ENCODE measurements around the gene CA11. TPM values are rescaled to one million over a fixed set of nuclear protein-coding genes. Genes with fewer than 3 reads are reported as not detected.
A peak's percentile ranks its signal among the peaks of the same experiment; 100 is the strongest.
"Not testable (repeated sequence)": the region's sequence is repeated elsewhere in the genome, so short reads cannot be mapped to it uniquely, and the experiment has no call there.

CA11 gene
- total RNA-seq = 2.4 TPM

- Histone ChIP-seq H3K4me3 (ENCODE audit: low read length) (peak within 1 kb of the TSS; percentile 49), H3K9me3 (ENCODE audit: low read depth, low read length) (no peaks in the 10 kb centered on the region), H3K27me3 (ENCODE audit: insufficient read depth, low read length) (no peaks in the 10 kb centered on the region), H3K4me1 (ENCODE audit: insufficient read depth, low read length) (peaks cover 42% of the 10 kb centered on the region)
These were observed at the start of gene CA11 for GRCh38 chr19:48646001-48646721. TSS of gene CA11 (minus strand) at chr19:48646187. CDS start at chr19:48645632, 555 bp downstream.

GRCh38 chr19:48693629-48694028, 47.6 kb upstream of the CA11 start:
- H3K27me3 ChIP-seq (ENCODE audit: insufficient read depth, low read length) = peaks cover 14% of the 10 kb centered on the region
- not testable (repeated sequence) for H3K4me1 ChIP-seq (ENCODE audit: insufficient read depth, low read length); H3K9me3 ChIP-seq (ENCODE audit: low read depth, low read length)

DNA sequence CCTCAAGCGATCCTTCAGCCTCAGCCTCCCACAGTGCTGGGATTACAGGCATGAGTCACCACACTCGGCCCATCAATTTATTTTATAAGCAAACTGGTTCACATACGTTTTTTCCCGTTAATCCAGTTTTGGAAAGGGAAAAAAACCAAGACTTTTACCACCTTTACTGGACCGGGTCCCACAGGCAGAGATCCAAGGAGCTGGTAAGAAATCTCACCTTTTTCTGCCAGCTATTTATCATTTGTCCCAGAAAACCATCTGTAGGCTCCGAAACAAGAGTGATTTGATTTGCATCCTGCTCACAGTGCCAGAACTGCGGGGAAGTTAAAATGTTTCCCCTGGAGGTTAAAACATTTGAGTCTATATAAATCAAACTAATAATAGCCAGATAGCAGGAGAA, 43.5 kb upstream of the CA11 start:
- no peaks in the 10 kb centered on the region for H3K4me1 ChIP-seq (ENCODE audit: insufficient read depth, low read length)
- H3K9me3 ChIP-seq (ENCODE audit: low read depth, low read length) = no peaks in the 10 kb centered on the region
- H3K4me3 ChIP-seq (ENCODE audit: low read length) = no peak overlapping the region
- no peaks in the 10 kb centered on the region for H3K27me3 ChIP-seq (ENCODE audit: insufficient read depth, low read length)

More at GRCh38 chr19:48693629-48694028, 47.6 kb upstream of the CA11 start:
- H3K4me3 ChIP-seq (ENCODE audit: low read length) = not testable (repeated sequence)

DNA sequence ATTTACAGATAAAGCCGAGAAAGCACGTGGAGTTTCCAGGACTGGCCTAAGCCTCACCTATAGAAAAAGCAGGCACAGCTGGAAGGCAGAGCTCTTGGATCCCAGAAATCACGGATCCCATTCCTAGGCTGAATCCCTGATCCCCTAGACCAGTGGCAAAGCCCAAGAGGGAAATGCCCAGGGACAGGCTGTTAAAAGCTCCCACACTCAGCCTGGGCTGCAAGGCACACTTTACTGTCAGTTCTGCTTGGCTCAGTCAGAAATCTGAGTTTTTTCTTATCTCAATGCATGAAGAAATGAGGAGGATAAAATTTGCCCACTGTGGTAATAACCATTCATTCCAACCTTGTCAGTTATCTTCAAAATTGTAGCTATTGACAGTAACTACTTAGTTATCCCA, 41.8 kb upstream of the CA11 start:
- H3K4me1 ChIP-seq (ENCODE audit: insufficient read depth, low read length) = no peaks in the 10 kb centered on the region
- no peaks in the 10 kb centered on the region for H3K9me3 ChIP-seq (ENCODE audit: low read depth, low read length)
- H3K4me3 ChIP-seq (ENCODE audit: low read length) = no peak overlapping the region
- H3K27me3 ChIP-seq (ENCODE audit: insufficient read depth, low read length) = no peaks in the 10 kb centered on the region

DNA sequence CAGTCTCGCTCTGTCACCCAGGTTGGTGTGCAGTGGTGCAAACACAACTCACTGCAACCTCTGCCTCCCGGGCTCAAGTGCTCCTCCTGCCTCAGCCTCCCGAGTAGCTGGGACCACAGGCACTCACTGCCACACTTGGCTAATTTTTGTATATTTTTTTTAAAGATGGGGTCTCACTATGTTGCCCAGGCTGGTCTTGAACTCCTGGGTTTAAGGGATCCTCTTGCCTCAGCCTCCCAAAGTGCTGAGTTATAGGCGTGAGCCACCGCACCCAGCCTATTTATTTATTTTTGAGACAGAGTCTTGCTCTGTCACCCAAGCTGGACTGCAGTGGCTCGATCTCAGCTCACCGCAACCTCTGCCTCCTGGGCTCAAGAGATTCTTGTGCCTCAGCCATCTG, 40.6 kb upstream of the CA11 start:
- H3K4me3 ChIP-seq (ENCODE audit: low read length); H3K27me3 ChIP-seq (ENCODE audit: insufficient read depth, low read length); H3K9me3 ChIP-seq (ENCODE audit: low read depth, low read length); H3K4me1 ChIP-seq (ENCODE audit: insufficient read depth, low read length): not testable (repeated sequence)

- Histone ChIP-seq H3K9me3 (ENCODE audit: low read depth, low read length) (no peaks in the 10 kb centered on the region), H3K4me3 (ENCODE audit: low read length) (no peak overlapping the region), H3K27me3 (ENCODE audit: insufficient read depth, low read length) (no peaks in the 10 kb centered on the region), H3K4me1 (ENCODE audit: insufficient read depth, low read length) (no peaks in the 10 kb centered on the region)
These were observed 40.1 kb upstream of the CA11 start for GRCh38 chr19:48686088-48686487.

DNA sequence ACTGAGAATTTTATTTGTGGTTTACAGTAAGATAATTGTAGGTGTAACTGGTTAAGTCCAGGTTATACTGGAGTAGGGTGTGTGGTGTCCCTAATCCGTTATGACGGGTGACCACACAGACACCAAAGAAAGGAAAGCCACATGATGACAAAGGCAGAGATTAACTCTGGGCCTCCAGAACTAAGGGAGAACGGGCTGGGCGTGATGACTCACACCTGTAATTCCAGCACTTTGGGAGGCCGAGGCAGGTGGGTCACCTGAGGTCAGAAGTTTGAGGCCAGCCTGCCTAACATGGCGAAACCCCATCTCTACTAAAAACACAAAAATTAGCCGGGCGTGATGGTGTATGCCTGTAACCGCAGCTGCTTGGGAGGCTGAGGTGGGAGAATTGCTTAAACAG, 39.6 kb upstream of the CA11 start:
- Histone ChIP-seq H3K4me3 (ENCODE audit: low read length) (no peak overlapping the region), H3K4me1 (ENCODE audit: insufficient read depth, low read length) (no peaks in the 10 kb centered on the region), H3K9me3 (ENCODE audit: low read depth, low read length) (no peaks in the 10 kb centered on the region)

DNA sequence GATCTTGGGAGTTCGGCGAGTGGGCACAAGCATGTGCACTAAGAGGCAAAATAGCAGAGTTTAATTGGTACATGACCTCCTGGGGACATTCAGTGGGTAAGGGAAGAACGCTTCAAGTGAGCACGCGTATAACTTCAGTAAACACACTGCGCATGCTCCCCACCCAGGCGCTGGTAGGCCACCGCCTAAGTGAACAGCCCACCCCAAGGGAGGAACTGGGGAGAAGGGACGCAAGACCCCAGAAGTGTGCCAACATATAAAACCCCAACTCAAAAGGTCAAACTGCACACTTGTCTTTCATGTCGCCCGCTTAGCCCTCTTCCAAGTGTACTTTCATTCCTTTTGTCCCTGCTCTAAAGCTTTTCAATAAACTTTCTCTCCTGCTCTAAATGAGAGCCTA, 37.4 kb upstream of the CA11 start:
- Histone ChIP-seq H3K4me1 (ENCODE audit: insufficient read depth, low read length) (no peaks in the 10 kb centered on the region), H3K4me3 (ENCODE audit: low read length) (no peak overlapping the region), H3K27me3 (ENCODE audit: insufficient read depth, low read length) (no peaks in the 10 kb centered on the region), H3K9me3 (ENCODE audit: low read depth, low read length) (no peaks in the 10 kb centered on the region)

More for the DNA sequence above, 39.6 kb upstream of the CA11 start:
- no peaks in the 10 kb centered on the region for H3K27me3 ChIP-seq (ENCODE audit: insufficient read depth, low read length)

- no peaks in the 10 kb centered on the region for H3K27me3 ChIP-seq (ENCODE audit: insufficient read depth, low read length)
- H3K9me3 ChIP-seq (ENCODE audit: low read depth, low read length) = no peaks in the 10 kb centered on the region
- no peak overlapping the region for H3K4me3 ChIP-seq (ENCODE audit: low read length)
- no peaks in the 10 kb centered on the region for H3K4me1 ChIP-seq (ENCODE audit: insufficient read depth, low read length)
These were observed 35.1 kb upstream of the CA11 start for GRCh38 chr19:48681127-48681470.

DNA sequence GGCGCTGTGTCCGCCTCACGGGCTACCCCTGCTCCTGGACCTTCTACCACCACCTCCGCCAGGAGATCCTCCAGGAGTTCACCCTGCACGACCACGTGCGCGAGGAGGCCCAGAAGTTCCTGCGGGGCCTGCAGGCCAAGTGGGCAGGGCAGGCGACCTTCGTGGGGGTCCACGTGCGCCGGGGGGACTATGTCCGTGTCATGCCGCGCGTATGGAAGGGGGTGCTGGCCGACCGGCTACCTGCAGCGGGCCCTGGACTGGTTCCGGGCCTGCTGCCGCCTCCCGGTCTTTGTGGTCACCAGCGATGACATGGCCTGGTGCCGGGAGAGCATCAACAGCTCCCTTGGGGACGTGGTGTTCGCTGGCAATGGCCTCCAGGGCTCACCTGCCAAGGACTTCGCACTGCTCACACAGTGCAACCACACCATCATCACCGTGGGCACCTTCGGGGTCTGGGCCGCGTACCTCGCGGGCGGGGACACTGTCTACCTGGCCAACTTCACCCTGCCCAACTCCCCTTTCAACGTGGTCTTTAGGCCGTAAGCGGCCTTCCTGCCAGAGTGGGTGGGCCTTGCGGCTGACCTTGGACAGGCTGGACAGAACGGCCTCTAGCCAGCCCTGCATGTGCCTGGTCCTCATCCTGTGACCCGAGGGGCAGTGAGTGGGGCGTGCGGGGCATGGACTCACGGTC, 34.6 kb upstream of the CA11 start:
- H3K4me1 ChIP-seq (ENCODE audit: insufficient read depth, low read length) = no peaks in the 10 kb centered on the region
- no peaks in the 10 kb centered on the region for H3K9me3 ChIP-seq (ENCODE audit: low read depth, low read length)
- no peaks in the 10 kb centered on the region for H3K27me3 ChIP-seq (ENCODE audit: insufficient read depth, low read length)
- H3K4me3 ChIP-seq (ENCODE audit: low read length) = no peak overlapping the region

DNA sequence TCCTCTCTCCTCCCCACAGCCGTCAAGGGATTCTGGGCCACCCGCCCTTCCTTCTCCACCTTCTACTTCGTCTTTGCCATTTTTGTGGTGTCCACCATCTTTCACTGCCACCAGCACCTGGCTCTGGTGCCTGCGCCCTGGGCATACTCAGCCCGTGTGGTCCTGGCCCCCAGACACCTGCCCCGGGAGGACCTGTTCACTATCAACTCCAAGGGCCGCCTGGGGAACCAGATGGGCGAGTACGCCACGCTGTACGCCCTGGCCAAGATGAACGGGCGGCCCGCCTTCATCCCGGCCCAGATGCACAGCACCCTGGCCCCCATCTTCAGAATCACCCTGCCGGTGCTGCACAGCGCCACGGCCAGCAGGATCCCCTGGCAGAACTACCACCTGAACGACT, 34.0 kb upstream of the CA11 start:
- H3K4me3 ChIP-seq (ENCODE audit: low read length); H3K4me1 ChIP-seq (ENCODE audit: insufficient read depth, low read length); H3K9me3 ChIP-seq (ENCODE audit: low read depth, low read length); H3K27me3 ChIP-seq (ENCODE audit: insufficient read depth, low read length): not testable (repeated sequence)

GRCh38 chr19:48678201-48678600, 32.2 kb upstream of the CA11 start:
- Histone ChIP-seq H3K4me1 (ENCODE audit: insufficient read depth, low read length) (peaks cover 5% of the 10 kb centered on the region), H3K9me3 (ENCODE audit: low read depth, low read length) (no peaks in the 10 kb centered on the region), H3K4me3 (ENCODE audit: low read length) (no peak overlapping the region), H3K27me3 (ENCODE audit: insufficient read depth, low read length) (no peaks in the 10 kb centered on the region)

- H3K4me1 ChIP-seq (ENCODE audit: insufficient read depth, low read length) = peaks cover 5% of the 10 kb centered on the region
- H3K27me3 ChIP-seq (ENCODE audit: insufficient read depth, low read length) = no peaks in the 10 kb centered on the region
- H3K9me3 ChIP-seq (ENCODE audit: low read depth, low read length) = no peaks in the 10 kb centered on the region
- H3K4me3 ChIP-seq (ENCODE audit: low read length) = no peak overlapping the region
These were observed 30.9 kb upstream of the CA11 start for GRCh38 chr19:48676887-48677286.

DNA sequence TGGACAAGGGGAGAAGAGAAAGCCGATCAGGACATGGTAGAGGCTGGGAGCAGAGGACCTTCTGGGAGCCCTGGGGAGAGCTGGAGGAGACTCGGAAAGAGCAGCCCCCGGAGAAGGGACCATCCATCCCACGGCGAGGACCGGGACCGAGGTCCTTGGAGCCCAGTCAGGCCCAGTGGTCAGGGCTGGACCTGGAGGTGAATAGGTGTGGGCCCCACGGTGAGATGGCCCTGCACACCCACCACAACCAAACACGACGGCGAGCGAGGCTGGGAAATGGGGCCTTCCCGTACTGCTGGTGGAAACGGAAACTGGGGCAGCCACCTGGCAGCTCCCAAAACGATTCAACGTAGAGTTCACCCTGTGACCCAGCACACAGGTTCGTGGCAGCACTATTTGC, 30.5 kb upstream of the CA11 start:
- Histone ChIP-seq H3K4me1 (ENCODE audit: insufficient read depth, low read length) (peaks cover 5% of the 10 kb centered on the region), H3K4me3 (ENCODE audit: low read length) (no peak overlapping the region), H3K27me3 (ENCODE audit: insufficient read depth, low read length) (no peaks in the 10 kb centered on the region)

DNA sequence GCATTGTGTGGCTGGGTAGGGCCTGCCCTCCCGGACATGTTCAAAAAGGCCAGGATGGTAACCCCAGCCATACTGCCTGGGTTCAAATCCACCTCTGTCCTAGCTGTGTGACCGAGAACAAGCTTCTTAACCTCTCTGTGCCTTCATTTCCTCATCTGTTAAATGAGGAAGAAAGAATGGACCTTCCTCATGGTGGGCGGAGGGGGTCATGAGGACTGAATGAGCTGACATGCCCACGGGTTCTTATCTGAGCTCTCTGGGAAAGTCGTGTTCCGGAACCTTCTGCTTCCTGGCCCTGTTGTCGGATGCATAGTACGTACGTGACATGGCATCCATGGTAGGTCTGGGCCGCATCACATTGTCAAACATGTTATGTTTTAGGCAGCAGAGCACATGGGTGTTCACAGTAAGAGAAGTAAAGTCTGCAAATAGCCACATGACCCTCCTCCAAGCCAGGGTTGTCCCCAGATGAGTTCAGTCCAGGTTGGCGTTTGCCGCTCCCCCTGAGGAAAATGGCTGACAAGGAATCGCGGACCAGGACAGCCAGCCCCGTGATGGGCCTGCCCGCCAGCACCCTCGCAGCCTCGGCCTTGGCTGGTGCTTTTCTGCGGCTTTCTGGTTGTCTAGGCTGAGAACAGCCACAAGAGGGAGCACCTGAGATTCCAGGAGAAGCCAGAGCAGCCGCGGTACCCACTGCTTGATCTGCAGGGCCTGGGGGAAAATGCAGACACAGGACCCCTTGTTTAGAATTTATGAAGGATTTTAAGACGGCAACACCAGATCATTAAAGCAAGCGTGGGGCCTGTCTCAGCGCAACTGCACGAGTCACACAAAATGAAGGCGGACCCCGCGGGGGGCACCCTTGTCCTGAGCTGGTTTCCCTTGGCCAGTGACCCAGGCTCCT, 29.2 kb upstream of the CA11 start:
- Histone ChIP-seq H3K4me1 (ENCODE audit: insufficient read depth, low read length) (peaks cover 5% of the 10 kb centered on the region), H3K4me3 (ENCODE audit: low read length) (no peak overlapping the region), H3K9me3 (ENCODE audit: low read depth, low read length) (no peaks in the 10 kb centered on the region), H3K27me3 (ENCODE audit: insufficient read depth, low read length) (no peaks in the 10 kb centered on the region)

More for the DNA sequence above, 30.5 kb upstream of the CA11 start:
- H3K9me3 ChIP-seq (ENCODE audit: low read depth, low read length) = no peaks in the 10 kb centered on the region

All from mononuclear cell (primary cell).